GM12872 (cell line): ENCODE results near the gene SPG7.

ENCODE experiments used
- CTCF ChIP-seq: IDR thresholded peaks from 3 replicates; pipeline ENCODE4 v1.5.1; 2011; ENCODE audit warnings: low read depth, mild to moderate bottlenecking, low read length, moderate library complexity; ENCODE audit not compliant: insufficient read depth

SPG7 gene

GRCh38 chr16:89510526-89510925 lies 2.3 kb downstream of the SPG7 start:
- TF ChIP-seq CTCF = no peak

- no peak for TF ChIP-seq CTCF
These were observed 3.2 kb downstream of the SPG7 start for GRCh38 chr16:89511374-89511773.

GRCh38 chr16:89512453-89512852 lies 4.2 kb downstream of the SPG7 start:
- no peak for TF ChIP-seq CTCF

GRCh38 chr16:89517128-89517527 lies 8.9 kb downstream of the SPG7 start:
- TF ChIP-seq CTCF = no peak

GRCh38 chr16:89519881-89520280 lies 11.7 kb downstream of the SPG7 start:
- TF ChIP-seq CTCF = no peak

GRCh38 chr16:89522287-89522686 lies 14.1 kb downstream of the SPG7 start:
- TF ChIP-seq CTCF = no peak

- TF ChIP-seq CTCF = no peak
These were observed 15.6 kb downstream of the SPG7 start for GRCh38 chr16:89523680-89524344.
